H9 (cell line): ENCODE results near the gene GMPR. TPM values are rescaled to one million over a fixed set of nuclear protein-coding genes. Genes with fewer than 3 reads are reported as not detected.

ENCODE experiments used
- DNase-seq: peaks from one replicate; pipeline ENCODE4 v3.0.0-alpha.2; 2017
- H2AFZ ChIP-seq: one replicate; pipeline ENCODE4 v1.6.1; 2013; ENCODE audit warnings: mild to moderate bottlenecking, low read length, control low read depth, moderate library complexity
- H2AK5ac ChIP-seq: 2 replicates; pipeline ENCODE4 v1.6.1; 2013; ENCODE audit warnings: low read length, control low read depth, mixed read lengths; ENCODE audit not compliant: insufficient read length
- H2BK120ac ChIP-seq: one replicate; pipeline ENCODE4 v1.6.1; 2013; ENCODE audit warnings: low read depth, mild to moderate bottlenecking, low read length, control low read depth, inconsistent platforms; ENCODE audit not compliant: poor library complexity, severe bottlenecking
- H2BK12ac ChIP-seq: 2 replicates; pipeline ENCODE4 v1.6.1; 2013; ENCODE audit warnings: low read length, control low read depth, mixed read lengths, low read depth; ENCODE audit not compliant: insufficient read length
- H2BK15ac ChIP-seq: 2 replicates; pipeline ENCODE4 v1.6.1; 2013; ENCODE audit warnings: low read depth, low read length, control low read depth
- H2BK20ac ChIP-seq: one replicate; pipeline ENCODE4 v1.6.1; 2013; ENCODE audit warnings: low read depth, mild to moderate bottlenecking, low read length, control low read depth, inconsistent platforms; ENCODE audit not compliant: poor library complexity, severe bottlenecking
- H2BK5ac ChIP-seq: 2 replicates; pipeline ENCODE4 v1.6.1; 2013; ENCODE audit warnings: low read length, control low read depth, mixed read lengths; ENCODE audit not compliant: insufficient read length
- H3K14ac ChIP-seq: 2 replicates; pipeline ENCODE4 v1.6.1; 2013; ENCODE audit warnings: low read length, control low read depth; ENCODE audit not compliant: insufficient read depth
- H3K18ac ChIP-seq: 2 replicates; pipeline ENCODE4 v1.6.1; 2013; ENCODE audit warnings: low read depth, mild to moderate bottlenecking, mixed read lengths, low read length, control low read depth; ENCODE audit not compliant: insufficient read length
- H3K23ac ChIP-seq: 2 replicates; pipeline ENCODE4 v1.6.1; 2013; ENCODE audit warnings: low read length, control low read depth, mixed read lengths, low read depth; ENCODE audit not compliant: insufficient read length
- H3K23me2 ChIP-seq: 2 replicates; pipeline ENCODE4 v1.6.1; 2013; ENCODE audit warnings: low read depth, mild to moderate bottlenecking, mixed read lengths, low read length, control low read depth; ENCODE audit not compliant: insufficient read length, poor library complexity, severe bottlenecking
- H3K27ac ChIP-seq: 2 replicates; pipeline ENCODE4 v1.5.1; 2013; ENCODE audit warnings: low read length, control low read depth, mixed read lengths, low read depth; ENCODE audit not compliant: insufficient read length
- H3K27me3 ChIP-seq: 2 replicates; pipeline ENCODE4 v1.6.1; 2013; ENCODE audit warnings: low read length, control low read depth, inconsistent platforms; ENCODE audit not compliant: insufficient read depth
- H3K4ac ChIP-seq: 2 replicates; pipeline ENCODE4 v1.6.1; 2013; ENCODE audit warnings: low read depth, mild to moderate bottlenecking, control low read depth, inconsistent platforms, low read length, moderate library complexity
- H3K4me1 ChIP-seq: 2 replicates; pipeline ENCODE4 v1.6.1; 2013; ENCODE audit warnings: low read length, control low read depth, inconsistent platforms; ENCODE audit not compliant: insufficient read depth
- H3K4me2 ChIP-seq: 2 replicates; pipeline ENCODE4 v1.6.1; 2013; ENCODE audit warnings: low read length, control low read depth, mixed read lengths; ENCODE audit not compliant: insufficient read length, insufficient read depth
- H3K56ac ChIP-seq: 2 replicates; pipeline ENCODE4 v1.6.1; 2013; ENCODE audit warnings: low read depth, mild to moderate bottlenecking, mixed read lengths, low read length, control low read depth; ENCODE audit not compliant: insufficient read length
- H3K79me1 ChIP-seq: 2 replicates; pipeline ENCODE4 v1.6.1; 2013; ENCODE audit warnings: low read depth, mild to moderate bottlenecking, moderate library complexity, low read length, control low read depth, inconsistent platforms; ENCODE audit not compliant: insufficient read depth, poor library complexity, severe bottlenecking
- H3K79me2 ChIP-seq: 2 replicates; pipeline ENCODE4 v1.6.1; 2013; ENCODE audit warnings: low read length, control low read depth, inconsistent platforms; ENCODE audit not compliant: insufficient read depth
- H3K9ac ChIP-seq: 2 replicates; pipeline ENCODE4 v1.6.1; 2013; ENCODE audit warnings: low read length, control low read depth, mixed read lengths; ENCODE audit not compliant: insufficient read length; ENCODE audit errors: extremely low read depth
- H3K9me3 ChIP-seq: one replicate; pipeline ENCODE4 v1.6.1; 2013; ENCODE audit warnings: low read depth, low read length, inconsistent platforms; ENCODE audit not compliant: control insufficient read depth
- H3T11ph ChIP-seq: one replicate; pipeline ENCODE4 v1.6.1; 2013; ENCODE audit warnings: mild to moderate bottlenecking, low read length, control low read depth, inconsistent platforms
- H4K20me1 ChIP-seq: one replicate; pipeline ENCODE4 v1.6.1; 2013; ENCODE audit not compliant: control insufficient read depth, insufficient read length, insufficient read depth
- H4K5ac ChIP-seq: 2 replicates; pipeline ENCODE4 v1.6.1; 2013; ENCODE audit warnings: low read depth, mild to moderate bottlenecking, mixed read lengths, low read length, control low read depth; ENCODE audit not compliant: insufficient read length
- H4K8ac ChIP-seq: replicated peaks from 2 replicates; pipeline ENCODE4 v1.6.1; 2013; ENCODE audit warnings: low read length, control low read depth, mixed read lengths, low read depth; ENCODE audit not compliant: insufficient read length
- H4K91ac ChIP-seq: 2 replicates; pipeline ENCODE4 v1.6.1; 2013; ENCODE audit warnings: low read depth, mild to moderate bottlenecking, moderate library complexity, mixed read lengths, low read length, control low read depth; ENCODE audit not compliant: insufficient read length
- H3K27ac Mint-ChIP-seq, 3 experiments: 2 replicates in 2 of 3; 3 replicates in 1 of 3; pipeline ENCODE4 v1.8.0; 2020 to 2021; ENCODE audit warnings: mixed read lengths in 3 of 3, mild to moderate bottlenecking in 1 of 3, moderate library complexity in 1 of 3
- H3K27me3 Mint-ChIP-seq: 2 replicates; pipeline ENCODE4 v1.8.0; 2021; ENCODE audit warnings: low read depth, mild to moderate bottlenecking, moderate library complexity, mixed read lengths
- H3K36me3 Mint-ChIP-seq, 3 experiments: 2 replicates in 2 of 3; 3 replicates in 1 of 3; pipeline ENCODE4 v1.8.0; 2020 to 2021; ENCODE audit warnings: low read depth in 3 of 3, mixed read lengths in 3 of 3; ENCODE audit not compliant: insufficient read depth in 1 of 3
- H3K4me1 Mint-ChIP-seq, 2 experiments: 2 replicates each; pipeline ENCODE4 v1.8.0; 2020; ENCODE audit warnings: mixed read lengths in 2 of 2
- H3K4me3 Mint-ChIP-seq, 2 experiments: 2 replicates in 1 of 2; 3 replicates in 1 of 2; pipeline ENCODE4 v1.8.0; 2020 to 2021; ENCODE audit warnings: mild to moderate bottlenecking in 2 of 2, mixed read lengths in 2 of 2, moderate library complexity in 1 of 2
- H3K9me3 Mint-ChIP-seq, 2 experiments: 2 replicates in 1 of 2; 3 replicates in 1 of 2; pipeline ENCODE4 v1.8.0; 2020; ENCODE audit warnings: mild to moderate bottlenecking in 2 of 2, mixed read lengths in 2 of 2, moderate library complexity in 1 of 2
- WGBS: extraction: QIAGEN DNeasy Blood & Tissue Kit; methylation state at CpG from one replicate; pipeline ENCODE4 v1.1.7; 2013; ENCODE audit warnings: missing lambda C conversion rate, low lambda C conversion rate, mixed read lengths; ENCODE audit not compliant: insufficient read length; ENCODE audit errors: extremely low coverage; 5-methylcytosine and 5-hydroxymethylcytosine counted together
- total RNA-seq: library from RNA; stranded (reverse); gene quantifications from 2 replicates; pipeline ENCODE4 v1.2.1, GENCODE V29; 2021
- TF ChIP-seq, protein P1 (sequence below): fragments of 200-600 bp; sonication (generic); conservative IDR thresholded peaks from 3 replicates; pipeline ENCODE4 v1.8.0; 2021; ENCODE audit warnings: antibody characterized with exemption, mild to moderate bottlenecking

The GMPR gene
- total RNA-seq, 1 experiment from 2014 or later: 0.70 TPM

DNA sequence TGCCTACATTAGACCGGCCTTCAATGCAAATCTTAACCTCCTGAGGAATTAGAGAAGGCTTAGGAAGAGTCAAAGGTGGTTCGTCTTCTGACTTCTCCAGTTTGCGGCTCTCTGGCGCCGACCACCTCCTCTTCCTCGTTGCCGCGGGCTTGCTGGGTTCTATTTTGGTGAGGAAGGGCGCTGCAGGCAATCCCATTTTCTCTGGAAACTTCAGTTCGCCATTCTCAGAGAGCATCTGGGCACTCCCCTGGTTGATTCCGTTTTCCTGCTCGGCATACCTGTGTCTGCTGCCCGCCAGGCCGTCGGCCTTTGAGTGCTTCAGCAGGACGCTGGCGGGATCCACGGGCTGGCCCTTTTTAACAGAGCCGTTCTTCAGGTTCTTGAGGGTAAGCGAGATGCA lies 67.9 kb downstream of the GMPR start:
- H4K5ac ChIP-seq: no peak overlapping the region
- H3K27ac ChIP-seq: no peak overlapping the region
- H3T11ph ChIP-seq: no peak overlapping the region
- H3K27me3 Mint-ChIP-seq: no peaks in the 10 kb centered on the region
- H2BK120ac ChIP-seq: no peak overlapping the region
- H3K4me2 ChIP-seq: peak overlapping the region; percentile 93
- DNase-seq: no peak
- no peaks in the 10 kb centered on the region for H3K9me3 ChIP-seq
- no CpG with 5 or more reads among the region's 20 CpGs for WGBS
- H3K27ac Mint-ChIP-seq: no peak overlapping the region
- H4K91ac ChIP-seq: no peak overlapping the region
- no peak overlapping the region for H2BK20ac ChIP-seq
- no peak overlapping the region for H2AFZ ChIP-seq
- H3K23me2 ChIP-seq: peaks cover 3% of the 10 kb centered on the region
- H3K23ac ChIP-seq: no peak overlapping the region
- no peak overlapping the region for H2BK15ac ChIP-seq
- H3K56ac ChIP-seq: no peak overlapping the region
- no peaks in the 10 kb centered on the region for H3K79me1 ChIP-seq
- H3K9ac ChIP-seq: no peak overlapping the region
- no peak overlapping the region for H4K8ac ChIP-seq
- H3K36me3 Mint-ChIP-seq: no peaks in the 10 kb centered on the region
- H2BK12ac ChIP-seq: no peak overlapping the region
- no peak overlapping the region for H3K18ac ChIP-seq
- H4K20me1 ChIP-seq: no peaks in the 10 kb centered on the region
- TF ChIP-seq, protein P1, sequence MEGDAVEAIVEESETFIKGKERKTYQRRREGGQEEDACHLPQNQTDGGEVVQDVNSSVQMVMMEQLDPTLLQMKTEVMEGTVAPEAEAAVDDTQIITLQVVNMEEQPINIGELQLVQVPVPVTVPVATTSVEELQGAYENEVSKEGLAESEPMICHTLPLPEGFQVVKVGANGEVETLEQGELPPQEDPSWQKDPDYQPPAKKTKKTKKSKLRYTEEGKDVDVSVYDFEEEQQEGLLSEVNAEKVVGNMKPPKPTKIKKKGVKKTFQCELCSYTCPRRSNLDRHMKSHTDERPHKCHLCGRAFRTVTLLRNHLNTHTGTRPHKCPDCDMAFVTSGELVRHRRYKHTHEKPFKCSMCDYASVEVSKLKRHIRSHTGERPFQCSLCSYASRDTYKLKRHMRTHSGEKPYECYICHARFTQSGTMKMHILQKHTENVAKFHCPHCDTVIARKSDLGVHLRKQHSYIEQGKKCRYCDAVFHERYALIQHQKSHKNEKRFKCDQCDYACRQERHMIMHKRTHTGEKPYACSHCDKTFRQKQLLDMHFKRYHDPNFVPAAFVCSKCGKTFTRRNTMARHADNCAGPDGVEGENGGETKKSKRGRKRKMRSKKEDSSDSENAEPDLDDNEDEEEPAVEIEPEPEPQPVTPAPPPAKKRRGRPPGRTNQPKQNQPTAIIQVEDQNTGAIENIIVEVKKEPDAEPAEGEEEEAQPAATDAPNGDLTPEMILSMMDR: no peak
- no peak overlapping the region for H3K4ac ChIP-seq
- peaks cover 2% of the 10 kb centered on the region; the same call in 1 of the 2 replicates for H3K4me1 ChIP-seq
- H3K27me3 ChIP-seq: peaks cover 2% of the 10 kb centered on the region; the same call in 1 of the 2 replicates
- no peaks in the 10 kb centered on the region for H3K79me2 ChIP-seq
- peak overlapping the region in 1 of 2 experiments; percentile 73; a peak in 3 of 5 replicates for H3K4me3 Mint-ChIP-seq
- H2AK5ac ChIP-seq: no peak overlapping the region
- H3K14ac ChIP-seq: no peak overlapping the region
- H2BK5ac ChIP-seq: no peak overlapping the region
- H3K9me3 Mint-ChIP-seq: no peaks in the 10 kb centered on the region
- peaks cover 26 to 46% of the 10 kb centered on the region in 2 experiments for H3K4me1 Mint-ChIP-seq
